ENCODE data around the gene BPIFB3.

DNA sequence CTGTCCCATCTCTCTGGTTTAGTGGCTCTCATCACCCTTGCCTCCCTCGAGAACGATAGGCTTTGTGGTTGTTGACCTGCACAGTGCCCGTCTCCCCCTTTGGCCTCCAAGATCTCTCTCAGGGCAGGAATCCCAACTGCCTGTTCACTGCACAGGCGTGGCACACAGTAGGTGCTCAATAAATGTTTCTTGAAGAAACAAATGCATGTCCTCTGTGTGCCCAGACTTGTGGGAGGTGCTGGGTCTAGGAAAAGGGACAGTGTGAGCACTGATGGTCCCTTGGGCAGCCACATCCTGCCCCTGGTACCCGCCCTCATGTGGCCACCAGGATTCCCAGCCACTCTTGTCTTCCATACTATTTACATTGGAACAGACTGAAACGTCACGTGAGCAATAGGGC is 24.8 kb upstream of the BPIFB3 start:
- TF ChIP-seq, protein P1, sequence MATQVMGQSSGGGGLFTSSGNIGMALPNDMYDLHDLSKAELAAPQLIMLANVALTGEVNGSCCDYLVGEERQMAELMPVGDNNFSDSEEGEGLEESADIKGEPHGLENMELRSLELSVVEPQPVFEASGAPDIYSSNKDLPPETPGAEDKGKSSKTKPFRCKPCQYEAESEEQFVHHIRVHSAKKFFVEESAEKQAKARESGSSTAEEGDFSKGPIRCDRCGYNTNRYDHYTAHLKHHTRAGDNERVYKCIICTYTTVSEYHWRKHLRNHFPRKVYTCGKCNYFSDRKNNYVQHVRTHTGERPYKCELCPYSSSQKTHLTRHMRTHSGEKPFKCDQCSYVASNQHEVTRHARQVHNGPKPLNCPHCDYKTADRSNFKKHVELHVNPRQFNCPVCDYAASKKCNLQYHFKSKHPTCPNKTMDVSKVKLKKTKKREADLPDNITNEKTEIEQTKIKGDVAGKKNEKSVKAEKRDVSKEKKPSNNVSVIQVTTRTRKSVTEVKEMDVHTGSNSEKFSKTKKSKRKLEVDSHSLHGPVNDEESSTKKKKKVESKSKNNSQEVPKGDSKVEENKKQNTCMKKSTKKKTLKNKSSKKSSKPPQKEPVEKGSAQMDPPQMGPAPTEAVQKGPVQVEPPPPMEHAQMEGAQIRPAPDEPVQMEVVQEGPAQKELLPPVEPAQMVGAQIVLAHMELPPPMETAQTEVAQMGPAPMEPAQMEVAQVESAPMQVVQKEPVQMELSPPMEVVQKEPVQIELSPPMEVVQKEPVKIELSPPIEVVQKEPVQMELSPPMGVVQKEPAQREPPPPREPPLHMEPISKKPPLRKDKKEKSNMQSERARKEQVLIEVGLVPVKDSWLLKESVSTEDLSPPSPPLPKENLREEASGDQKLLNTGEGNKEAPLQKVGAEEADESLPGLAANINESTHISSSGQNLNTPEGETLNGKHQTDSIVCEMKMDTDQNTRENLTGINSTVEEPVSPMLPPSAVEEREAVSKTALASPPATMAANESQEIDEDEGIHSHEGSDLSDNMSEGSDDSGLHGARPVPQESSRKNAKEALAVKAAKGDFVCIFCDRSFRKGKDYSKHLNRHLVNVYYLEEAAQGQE (IDR thresholded peaks at IDR 0.05; ENCODE audit: insufficient read depth in 1 of 2, low read depth in 2 of 2, low read length in 1 of 2): no peak
- TF ChIP-seq POLR2AphosphoS5 (IDR thresholded peaks at IDR 0.05; ENCODE audit: low read depth, low read length): no peak

Measured in Panc1 (cell line).